ENCODE data around the gene FLNC. TPM values are rescaled to one million over a fixed set of nuclear protein-coding genes. Genes with fewer than 3 reads are reported as not detected.

The FLNC gene
- total and polyA plus RNA-seq, 9 of the 15 experiments (the other 6 are each of a cell fraction or from before 2014, with no cell fraction given): 0.90 to 155 (median 28.8) TPM

- TF ChIP-seq, protein P1, sequence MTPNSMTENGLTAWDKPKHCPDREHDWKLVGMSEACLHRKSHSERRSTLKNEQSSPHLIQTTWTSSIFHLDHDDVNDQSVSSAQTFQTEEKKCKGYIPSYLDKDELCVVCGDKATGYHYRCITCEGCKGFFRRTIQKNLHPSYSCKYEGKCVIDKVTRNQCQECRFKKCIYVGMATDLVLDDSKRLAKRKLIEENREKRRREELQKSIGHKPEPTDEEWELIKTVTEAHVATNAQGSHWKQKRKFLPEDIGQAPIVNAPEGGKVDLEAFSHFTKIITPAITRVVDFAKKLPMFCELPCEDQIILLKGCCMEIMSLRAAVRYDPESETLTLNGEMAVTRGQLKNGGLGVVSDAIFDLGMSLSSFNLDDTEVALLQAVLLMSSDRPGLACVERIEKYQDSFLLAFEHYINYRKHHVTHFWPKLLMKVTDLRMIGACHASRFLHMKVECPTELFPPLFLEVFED (CRISPR knock-in tag; conservative IDR thresholded peaks at IDR 0.05): peak; percentile 89; the same call in 1 of the 2 replicates
- TF ChIP-seq SIRT6 (IDR thresholded peaks at IDR 0.05; ENCODE audit: low read depth, low read length) (no peak), ZBTB49 (CRISPR knock-in tag; IDR thresholded peaks at IDR 0.05; ENCODE audit: borderline replicate concordance) (no peak), RUNX1 (IDR thresholded peaks at IDR 0.05; ENCODE audit: low read depth) (no peak), RHOXF2B (CRISPR knock-in tag; conservative IDR thresholded peaks at IDR 0.05) (no peak), SMARCA5 (IDR thresholded peaks at IDR 0.05) (no peak), ZNF431 (CRISPR knock-in tag; IDR thresholded peaks at IDR 0.05) (no peak), MCM5 (IDR thresholded peaks at IDR 0.05; ENCODE audit: low read depth) (no peak), GTF2A2 (tag; IDR thresholded peaks at IDR 0.05) (no peak)
- TF ChIP-seq, protein P2, sequence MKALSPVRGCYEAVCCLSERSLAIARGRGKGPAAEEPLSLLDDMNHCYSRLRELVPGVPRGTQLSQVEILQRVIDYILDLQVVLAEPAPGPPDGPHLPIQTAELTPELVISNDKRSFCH (CRISPR knock-in tag; IDR thresholded peaks at IDR 0.05): no peak
- TF ChIP-seq, protein P2 (tag; IDR thresholded peaks at IDR 0.05): no peak
- TF ChIP-seq, protein P3, sequence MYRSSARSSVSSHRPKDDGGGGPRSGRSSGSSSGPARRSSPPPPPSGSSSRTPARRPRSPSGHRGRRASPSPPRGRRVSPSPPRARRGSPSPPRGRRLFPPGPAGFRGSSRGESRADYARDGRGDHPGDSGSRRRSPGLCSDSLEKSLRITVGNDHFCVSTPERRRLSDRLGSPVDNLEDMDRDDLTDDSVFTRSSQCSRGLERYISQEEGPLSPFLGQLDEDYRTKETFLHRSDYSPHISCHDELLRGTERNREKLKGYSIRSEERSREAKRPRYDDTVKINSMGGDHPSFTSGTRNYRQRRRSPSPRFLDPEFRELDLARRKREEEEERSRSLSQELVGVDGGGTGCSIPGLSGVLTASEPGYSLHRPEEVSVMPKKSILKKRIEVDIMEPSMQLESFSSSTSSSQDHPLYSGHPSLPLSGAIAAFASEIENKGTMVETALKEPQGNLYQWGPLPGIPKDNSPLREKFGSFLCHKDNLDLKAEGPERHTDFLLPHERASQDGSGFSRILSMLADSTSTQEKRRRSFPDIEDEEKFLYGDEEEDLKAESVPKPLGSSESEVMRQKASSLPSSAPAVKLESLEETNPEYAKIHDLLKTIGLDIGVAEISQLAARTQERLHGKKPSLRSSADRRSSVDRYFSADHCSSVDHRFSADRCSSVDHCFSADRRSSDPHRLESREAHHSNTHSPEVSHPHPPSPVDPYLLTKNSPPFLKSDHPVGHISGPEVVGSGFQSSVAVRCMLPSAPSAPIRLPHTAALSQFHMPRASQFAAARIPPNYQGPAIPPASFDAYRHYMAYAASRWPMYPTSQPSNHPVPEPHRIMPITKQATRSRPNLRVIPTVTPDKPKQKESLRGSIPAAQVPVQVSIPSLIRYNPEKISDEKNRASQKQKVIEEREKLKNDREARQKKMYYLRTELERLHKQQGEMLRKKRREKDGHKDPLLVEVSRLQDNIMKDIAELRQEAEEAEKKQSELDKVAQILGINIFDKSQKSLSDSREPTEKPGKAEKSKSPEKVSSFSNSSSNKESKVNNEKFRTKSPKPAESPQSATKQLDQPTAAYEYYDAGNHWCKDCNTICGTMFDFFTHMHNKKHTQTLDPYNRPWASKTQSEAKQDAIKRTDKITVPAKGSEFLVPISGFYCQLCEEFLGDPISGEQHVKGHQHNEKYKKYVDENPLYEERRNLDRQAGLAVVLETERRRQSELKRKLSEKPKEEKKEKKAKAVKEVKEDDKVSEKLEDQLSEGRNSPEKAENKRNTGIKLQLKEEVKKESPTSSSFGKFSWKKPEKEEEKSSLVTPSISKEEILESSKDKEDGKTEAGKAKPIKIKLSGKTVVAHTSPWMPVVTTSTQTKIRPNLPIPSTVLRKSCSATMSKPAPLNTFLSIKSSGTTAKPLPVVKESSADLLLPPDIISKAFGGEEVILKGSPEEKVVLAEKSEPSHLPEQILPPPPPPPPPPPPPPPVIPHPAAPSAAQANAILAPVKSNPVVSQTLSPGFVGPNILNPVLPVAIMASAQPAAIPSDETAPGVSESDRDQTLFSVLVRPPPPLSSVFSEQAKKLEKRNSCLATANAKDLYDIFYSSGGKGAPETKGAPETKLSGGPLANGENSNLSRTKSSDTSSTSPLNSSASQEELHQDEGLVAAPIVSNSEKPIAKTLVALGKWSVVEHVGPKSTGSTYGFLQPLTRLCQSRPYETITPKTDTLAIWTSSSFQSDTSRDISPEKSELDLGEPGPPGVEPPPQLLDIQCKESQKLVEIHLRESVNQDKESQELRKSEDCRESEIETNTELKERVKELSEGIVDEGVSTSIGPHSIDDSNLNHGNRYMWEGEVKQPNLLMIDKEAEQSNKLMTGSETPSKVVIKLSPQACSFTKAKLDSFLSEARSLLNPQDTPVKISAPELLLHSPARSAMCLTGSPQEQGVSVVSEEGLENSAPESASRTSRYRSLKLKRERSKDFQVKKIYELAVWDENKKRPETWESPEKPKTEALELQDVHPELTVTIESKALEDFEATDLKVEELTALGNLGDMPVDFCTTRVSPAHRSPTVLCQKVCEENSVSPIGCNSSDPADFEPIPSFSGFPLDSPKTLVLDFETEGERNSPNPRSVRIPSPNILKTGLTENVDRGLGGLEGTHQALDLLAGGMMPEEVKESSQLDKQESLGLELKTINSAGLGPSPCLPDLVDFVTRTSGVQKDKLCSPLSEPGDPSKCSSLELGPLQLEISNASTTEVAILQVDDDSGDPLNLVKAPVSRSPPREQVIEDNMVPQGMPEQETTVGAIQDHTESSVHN (IDR thresholded peaks at IDR 0.05; ENCODE audit: borderline replicate concordance in 1 of 2, low read depth in 1 of 2): no peak
- TF ChIP-seq, protein P4, sequence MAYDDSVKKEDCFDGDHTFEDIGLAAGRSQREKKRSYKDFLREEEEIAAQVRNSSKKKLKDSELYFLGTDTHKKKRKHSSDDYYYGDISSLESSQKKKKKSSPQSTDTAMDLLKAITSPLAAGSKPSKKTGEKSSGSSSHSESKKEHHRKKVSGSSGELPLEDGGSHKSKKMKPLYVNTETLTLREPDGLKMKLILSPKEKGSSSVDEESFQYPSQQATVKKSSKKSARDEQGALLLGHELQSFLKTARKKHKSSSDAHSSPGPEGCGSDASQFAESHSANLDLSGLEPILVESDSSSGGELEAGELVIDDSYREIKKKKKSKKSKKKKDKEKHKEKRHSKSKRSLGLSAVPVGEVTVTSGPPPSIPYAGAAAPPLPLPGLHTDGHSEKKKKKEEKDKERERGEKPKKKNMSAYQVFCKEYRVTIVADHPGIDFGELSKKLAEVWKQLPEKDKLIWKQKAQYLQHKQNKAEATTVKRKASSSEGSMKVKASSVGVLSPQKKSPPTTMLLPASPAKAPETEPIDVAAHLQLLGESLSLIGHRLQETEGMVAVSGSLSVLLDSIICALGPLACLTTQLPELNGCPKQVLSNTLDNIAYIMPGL (CRISPR knock-in tag; IDR thresholded peaks at IDR 0.05): 0 out of 2 replicates have a peak, but pooled peaks have one; percentile 13
These were observed 2.8 kb upstream of the FLNC start (continued) for GRCh38 chr7:128827248-128827958.
